Omental fat pad (tissue), 4 donors: Measurements from ENCODE around the gene PALM. TPM values are rescaled to one million over a fixed set of nuclear protein-coding genes. Genes with fewer than 3 reads are reported as not detected.

Source experiments
- ATAC-seq: fragments of 150-250 bp; one replicate; pipeline ENCODE4 v1.9.1; 2016; ENCODE audit warnings: mild to moderate bottlenecking, moderate library complexity; ENCODE audit not compliant: low FRiP score
- DNase-seq: peaks from one replicate; pipeline ENCODE4 v3.0.0-alpha.2; 2019; ENCODE audit warnings: low spot score
- CTCF ChIP-seq, 3 donors: fragments of 450-650 bp; IDR thresholded peaks; one replicate each; pipeline ENCODE4 v1.5.1; 2016 to 2017; ENCODE audit warnings: antibody characterized with exemption in 3 of 3, mild to moderate bottlenecking in 3 of 3, moderate library complexity in 2 of 3
- total RNA-seq, 4 donors: library from RNA; depleted of rRNA; stranded (reverse); fragments of >200 nt; gene quantifications; one replicate each; pipeline ENCODE4 v1.1.0, GENCODE V29; 2016

Gene PALM
- total RNA-seq, 4 donors from 2014 or later, result 44.6 to 119 (median 54.8) TPM

GRCh38 chr19:772063-772462 is 63.3 kb downstream of the PALM start:
- no peak for DNase-seq
- TF ChIP-seq CTCF (IDR thresholded peaks at IDR 0.05), result no peak
- ATAC-seq, result no peak

- TF ChIP-seq CTCF (IDR thresholded peaks at IDR 0.05), result no peak
- no peak for DNase-seq
- ATAC-seq, result no peak
Measured at GRCh38 chr19:772730-773436, 64.1 kb downstream of the PALM start.

GRCh38 chr19:776549-776948 is 67.8 kb downstream of the PALM start:
- no peak for TF ChIP-seq CTCF (IDR thresholded peaks at IDR 0.05)
- DNase-seq (no peak), ATAC-seq (no peak)

GRCh38 chr19:778910-779653 is 70.3 kb downstream of the PALM start:
- ATAC-seq (peak; percentile 92), DNase-seq (no peak)

GRCh38 chr19:780935-781334 is 72.2 kb downstream of the PALM start:
- DNase-seq, result no peak
- no peak for ATAC-seq
- no peak for TF ChIP-seq CTCF (IDR thresholded peaks at IDR 0.05)

More at GRCh38 chr19:778910-779653, 70.3 kb downstream of the PALM start:
- TF ChIP-seq CTCF (IDR thresholded peaks at IDR 0.05), result no peak

- TF ChIP-seq CTCF (IDR thresholded peaks at IDR 0.05), result no peak
- no peak for DNase-seq
- ATAC-seq, result no peak
Measured at GRCh38 chr19:781800-782184, 73.1 kb downstream of the PALM start.
